ENCODE data around the gene NUPR2. TPM values are rescaled to one million over a fixed set of nuclear protein-coding genes. Genes with fewer than 3 reads are reported as not detected.
"Not testable (repeated sequence)": the region's sequence is repeated elsewhere in the genome, so short reads cannot be mapped to it uniquely, and the experiment has no call there.

Gene NUPR2
- total RNA-seq, 2 donors from 2014 or later, result 2.1 TPM; not detected in 1

DNA sequence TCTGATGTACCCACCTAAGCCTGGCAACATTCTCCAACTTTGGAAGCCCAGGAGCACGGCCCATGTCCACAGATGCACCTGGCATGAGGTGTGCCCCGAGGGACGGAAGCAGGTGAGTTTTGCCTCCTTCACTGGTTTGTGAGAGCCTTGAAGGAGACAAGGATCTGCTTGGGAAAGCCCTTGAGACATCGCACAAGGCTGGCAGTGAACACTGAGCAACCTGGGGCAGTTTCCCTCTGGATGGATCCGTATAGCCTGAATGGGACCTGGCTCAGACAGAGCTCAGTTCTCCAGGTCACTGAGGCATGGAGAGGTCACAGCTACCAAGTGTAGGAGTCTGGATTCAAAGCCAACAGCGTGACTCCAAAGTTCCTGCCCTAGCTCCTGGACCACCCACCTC, 8.8 kb upstream of the NUPR2 start:
- intact Hi-C loops (cut with DNase I), result no loop called here
- Histone ChIP-seq H3K4me1 (no peaks in the 10 kb centered on the region), H3K4me3 (no peak overlapping the region), H3K9me3 (no peaks in the 10 kb centered on the region), H3K27me3 (no peaks in the 10 kb centered on the region), H3K27ac (no peak overlapping the region), H3K36me3 (replicated peaks in 1 of 2; ENCODE audit: insufficient read depth in 1 of 2, low read depth in 2 of 2) (no peaks in the 10 kb centered on the region)
- ATAC-seq, result no peak
- no peak for DNase-seq
- WGBS, 2 donors, result 65 to 77% methylated on average over 3 to 6 of the region's 6 CpGs
- no peak for TF ChIP-seq POLR2A (IDR thresholded peaks at IDR 0.05)
- TF ChIP-seq CTCF (IDR thresholded peaks at IDR 0.05), result no peak

DNA sequence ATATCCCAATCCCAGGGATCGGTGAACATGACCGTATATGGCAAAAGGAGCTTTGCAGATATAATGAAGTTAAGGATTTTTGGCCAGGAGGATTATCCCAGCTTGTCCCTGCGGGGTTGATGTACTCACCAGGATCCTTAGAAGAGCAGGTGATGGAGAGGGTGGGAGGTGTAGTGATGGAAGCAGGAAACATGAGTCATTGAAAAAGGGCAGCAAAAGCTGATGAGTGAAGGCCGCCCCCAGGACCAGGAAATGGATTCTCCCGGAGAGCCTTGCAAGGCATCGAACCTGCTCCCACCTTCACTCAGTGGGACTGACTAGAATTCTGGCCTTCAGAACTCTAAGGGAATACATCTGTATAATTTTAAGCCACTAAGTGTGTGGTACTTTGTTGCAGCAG, 5.2 kb upstream of the NUPR2 start:
- ATAC-seq (no peak), DNase-seq (no peak)
- intact Hi-C loops (cut with DNase I), result no loop called here
- no peak overlapping the region for H3K4me3 ChIP-seq
- no peak overlapping the region for H3K27ac ChIP-seq
- 84 to 85% methylated on average over 6 of the region's 6 CpGs for WGBS, 2 donors
- no peaks in the 10 kb centered on the region for H3K9me3 ChIP-seq
- peaks cover 2% of the 10 kb centered on the region for H3K4me1 ChIP-seq
- TF ChIP-seq POLR2A (IDR thresholded peaks at IDR 0.05) (no peak), CTCF (IDR thresholded peaks at IDR 0.05) (no peak)
- H3K27me3 ChIP-seq, result no peaks in the 10 kb centered on the region
- no peaks in the 10 kb centered on the region for H3K36me3 ChIP-seq (replicated peaks in 1 of 2; ENCODE audit: insufficient read depth in 1 of 2, low read depth in 2 of 2)

GRCh38 chr7:56112244-56112643, 4.0 kb downstream of the NUPR2 start:
- ATAC-seq; H3K9me3 ChIP-seq; H3K36me3 ChIP-seq (replicated peaks in 1 of 2; ENCODE audit: insufficient read depth in 1 of 2, low read depth in 2 of 2); DNase-seq; H3K27me3 ChIP-seq; intact Hi-C loops (cut with DNase I); H3K4me3 ChIP-seq; H3K27ac ChIP-seq: not testable (repeated sequence)
- peaks cover 11% of the 10 kb centered on the region for H3K4me1 ChIP-seq
- WGBS, 2 donors, result 88 to 92% methylated on average over 3 of the region's 3 CpGs

DNA sequence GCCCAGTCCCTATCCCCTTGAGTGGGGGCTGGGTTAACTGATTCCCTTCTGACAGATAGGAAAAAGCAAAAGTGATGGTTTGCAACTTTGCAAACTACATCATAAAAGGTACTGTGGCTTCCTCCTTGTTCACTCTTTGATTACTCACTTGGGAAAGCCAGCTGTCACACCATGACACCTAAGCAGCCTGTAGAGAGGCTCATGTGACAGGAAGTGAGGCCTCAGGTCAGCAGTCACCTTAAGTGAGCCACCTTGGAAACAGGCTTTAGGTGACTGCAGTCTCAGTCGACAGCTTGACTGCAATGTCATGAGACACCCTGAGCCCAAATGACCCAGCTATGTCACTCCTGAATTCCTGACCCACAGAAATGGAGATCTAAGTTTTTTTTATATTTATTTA, 5.6 kb downstream of the NUPR2 start:
- no peaks in the 10 kb centered on the region for H3K9me3 ChIP-seq
- H3K4me1 ChIP-seq, result peaks cover 4% of the 10 kb centered on the region
- ATAC-seq (no peak), DNase-seq (no peak)
- TF ChIP-seq CTCF (IDR thresholded peaks at IDR 0.05), result no peak
- no peak for TF ChIP-seq POLR2A (IDR thresholded peaks at IDR 0.05)
- H3K27ac ChIP-seq, result no peak overlapping the region
- H3K4me3 ChIP-seq, result no peak overlapping the region
- 73 to 86% methylated on average over 1 of the region's 1 CpG for WGBS, 2 donors
- H3K36me3 ChIP-seq (replicated peaks in 1 of 2; ENCODE audit: insufficient read depth in 1 of 2, low read depth in 2 of 2), result no peaks in the 10 kb centered on the region
- intact Hi-C loops (cut with DNase I), result no loop called here
- no peaks in the 10 kb centered on the region for H3K27me3 ChIP-seq

DNA sequence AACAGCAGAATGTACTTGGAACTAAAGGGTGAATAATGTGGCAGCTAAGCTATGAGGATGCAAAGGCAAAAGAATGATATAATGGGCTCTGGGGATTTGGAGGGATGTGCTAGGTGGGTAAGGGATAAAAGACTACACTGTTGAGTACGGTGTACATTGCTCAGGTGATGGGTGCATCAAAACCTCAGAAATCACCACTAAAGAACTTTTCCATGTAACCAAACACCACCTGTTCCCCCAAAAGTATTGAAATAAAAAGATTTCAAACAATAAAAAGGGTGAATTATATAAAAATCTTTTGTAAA, 8.3 kb downstream of the NUPR2 start:
- Histone ChIP-seq H3K9me3 (no peaks in the 10 kb centered on the region), H3K27me3 (no peaks in the 10 kb centered on the region), H3K36me3 (replicated peaks in 1 of 2; ENCODE audit: insufficient read depth in 1 of 2, low read depth in 2 of 2) (peaks cover 3 to 7% of the 10 kb centered on the region in 2 donors), H3K27ac (no peak overlapping the region), H3K4me3 (no peak overlapping the region), H3K4me1 (peaks cover 15% of the 10 kb centered on the region)
- intact Hi-C loops (cut with DNase I), result no loop called here
- DNase-seq (no peak), ATAC-seq (no peak)
- WGBS, 2 donors, result 94 to 100% methylated on average over 1 of the region's 1 CpG
- TF ChIP-seq POLR2A (IDR thresholded peaks at IDR 0.05) (no peak), CTCF (IDR thresholded peaks at IDR 0.05) (no peak)
